ENCODE data around the gene ENTHD1.

- TF ChIP-seq CTCF (IDR thresholded peaks at IDR 0.05): no peak
- TF ChIP-seq POLR2A (IDR thresholded peaks at IDR 0.05): no peak
- no peak for TF ChIP-seq EP300 (IDR thresholded peaks at IDR 0.05)
These were observed 185.7 kb downstream of the ENTHD1 start for GRCh38 chr22:39707816-39708215.

Data from tibial nerve (tissue), 4 donors.